HEK293T (cell line): ENCODE measurements around the gene LCNL1.

Experiments used
- FOXK2 ChIP-seq: fragments of 450-650 bp; IDR thresholded peaks from 2 replicates; pipeline ENCODE4 v1.6.1; 2016; ENCODE audit warnings: mild to moderate bottlenecking
- LEF1 ChIP-seq: fragments of 450-650 bp; IDR thresholded peaks from 2 replicates; pipeline ENCODE4 v1.6.1; 2017; ENCODE audit warnings: mild to moderate bottlenecking, borderline replicate concordance
- SP1 ChIP-seq: fragments of 450-650 bp; IDR thresholded peaks from 2 replicates; pipeline ENCODE4 v1.6.1; 2017

GRCh38 chr9:136984464-136985026 lies 1.8 kb downstream of the LCNL1 start:
- TF ChIP-seq SP1, result no peak
- no peak for TF ChIP-seq LEF1
- no peak for TF ChIP-seq FOXK2
